ENCODE measurements around the gene AIG1.

GRCh38 chr6:143125864-143126573 is 65.3 kb downstream of the AIG1 start:
- no peak for TF ChIP-seq CTCF (IDR thresholded peaks at IDR 0.05; ENCODE audit: poor library complexity)
- no peak for TF ChIP-seq EZH2 (IDR thresholded peaks at IDR 0.05; ENCODE audit: borderline replicate concordance)
- no peak for TF ChIP-seq EZH2phosphoT487 (IDR thresholded peaks at IDR 0.05; ENCODE audit: low read depth, severe bottlenecking, unreplicated experiment)

Data from hepatocyte (in vitro differentiated cells).